ENCODE measurements around the gene TRIP11. TPM values are rescaled to one million over a fixed set of nuclear protein-coding genes. Genes with fewer than 3 reads are reported as not detected.

Gene TRIP11
- total and polyA plus RNA-seq, 2 of the 13 experiments (the other 11 are each of a cell fraction or from before 2014, with no cell fraction given) = 10.9 to 32.8 TPM

- no peak overlapping the region for H3K4me3 ChIP-seq (replicated peaks in 1 of 3; ENCODE audit: insufficient read depth in 1 of 3, low read depth in 2 of 3, low read length in 3 of 3)
- H3K36me3 ChIP-seq (replicated peaks in 1 of 2; ENCODE audit: control insufficient read depth in 1 of 2, insufficient read depth in 2 of 2, low read length in 2 of 2) = peaks cover 6 to 43% of the 10 kb centered on the region in 2 experiments
- DNase-seq (ENCODE audit: low spot score) (no peak), ATAC-seq (no peak), FAIRE-seq (no peak)
- H2AFZ ChIP-seq (ENCODE audit: low read length) = no peak overlapping the region
- H3K27me3 ChIP-seq (ENCODE audit: control insufficient read depth in 1 of 2, insufficient read depth in 2 of 2, low read length in 2 of 2) = no peaks in the 10 kb centered on the region
- no peak overlapping the region for H3K27ac ChIP-seq (ENCODE audit: extremely low read length, insufficient read depth, low read length)
- H3K9me3 ChIP-seq (ENCODE audit: low read length) = no peaks in the 10 kb centered on the region
- BruUV-seq (replicated peaks) = no TSS peak
- H3K4me1 ChIP-seq (ENCODE audit: insufficient read depth, low read length) = no peaks in the 10 kb centered on the region
- H3K4me2 ChIP-seq (ENCODE audit: low read depth, low read length) = no peak overlapping the region
- no peak overlapping the region for H3K9ac ChIP-seq (ENCODE audit: insufficient read depth, low read depth, low read length)
- ChIA-PET CTCF (ENCODE audit: low intra/inter-chr PET ratio, low total read pairs) (no interaction called here), POLR2A (no interaction called here)
- TF ChIP-seq ARNT (IDR thresholded peaks at IDR 0.05) (no peak), ZNF670 (CRISPR knock-in tag; IDR thresholded peaks at IDR 0.05; ENCODE audit: borderline replicate concordance) (no peak), NR0B2 (CRISPR knock-in tag; IDR thresholded peaks at IDR 0.05) (no peak), SRF (IDR thresholded peaks at IDR 0.05; ENCODE audit: low read depth, low read length) (no peak), CSRNP1 (CRISPR knock-in tag; IDR thresholded peaks at IDR 0.05) (no peak), ZNF281 (CRISPR knock-in tag; IDR thresholded peaks at IDR 0.05; ENCODE audit: borderline replicate concordance) (no peak)
- H3K79me2 ChIP-seq (ENCODE audit: insufficient read depth, low read length) = no peaks in the 10 kb centered on the region
- H4K20me1 ChIP-seq (ENCODE audit: insufficient read depth, low read length) = no peaks in the 10 kb centered on the region
- intact Hi-C loops (cut with micrococcal nuclease; ENCODE audit: unreplicated experiment) (no loop called here), in situ Hi-C loops (cut with HindIII; ENCODE audit: extremely low pct_ligation_motif_present, low pct_unique_long_range_greater_than_20kb) (no loop called here)
- WGBS (ENCODE audit: low lambda C conversion rate) = 92% methylated on average over 1 of the region's 1 CpG
Observed at GRCh38 chr14:92022036-92022435, 17.8 kb downstream of the TRIP11 start.

All from HepG2 (cell line).